GM12878 (cell line): ENCODE measurements around the gene IRF6. TPM values are rescaled to one million over a fixed set of nuclear protein-coding genes. Genes with fewer than 3 reads are reported as not detected.

ENCODE experiments used
- ATF3 ChIP-seq: IDR thresholded peaks from 2 replicates; pipeline ENCODE4 v1.6.1; 2011; ENCODE audit warnings: low read depth, mild to moderate bottlenecking, low read length, moderate library complexity, borderline replicate concordance; ENCODE audit errors: extremely low read depth
- CBFB ChIP-seq: IDR thresholded peaks from 2 replicates; pipeline ENCODE4 v1.6.1; 2016; ENCODE audit warnings: antibody characterized with exemption, low read depth
- GATAD2B ChIP-seq: fragments of 450-650 bp; conservative IDR thresholded peaks from 2 replicates; pipeline ENCODE4 v1.6.1; 2017; ENCODE audit warnings: low read depth, mild to moderate bottlenecking, moderate library complexity
- JUND ChIP-seq: IDR thresholded peaks from 2 replicates; pipeline ENCODE4 v1.6.1; 2012; ENCODE audit warnings: low read depth, mild to moderate bottlenecking, low read length, improper control_type of control experiment, moderate library complexity
- MEF2A ChIP-seq: IDR thresholded peaks from 2 replicates; pipeline ENCODE4 v1.6.1; 2011; ENCODE audit warnings: low read depth, mild to moderate bottlenecking, low read length, moderate library complexity; ENCODE audit not compliant: insufficient read depth
- MXI1 ChIP-seq: fragments of 150-350 bp; IDR thresholded peaks from 2 replicates; pipeline ENCODE4 v1.6.1; 2011; ENCODE audit warnings: low read depth, mild to moderate bottlenecking, inconsistent platforms, low read length, improper control_type of control experiment
- PAX5 ChIP-seq: IDR thresholded peaks from 2 replicates; pipeline ENCODE4 v1.6.1; 2011; ENCODE audit warnings: low read depth, low read length, borderline replicate concordance
- PBX3 ChIP-seq: IDR thresholded peaks from 2 replicates; pipeline ENCODE4 v1.6.1; 2011; ENCODE audit warnings: mild to moderate bottlenecking, low read depth, low read length, moderate library complexity; ENCODE audit not compliant: insufficient replicate concordance
- RAD21 ChIP-seq: IDR thresholded peaks from 2 replicates; pipeline ENCODE4 v1.6.1; 2011; ENCODE audit warnings: mild to moderate bottlenecking, low read depth, low read length, moderate library complexity; ENCODE audit not compliant: insufficient read depth
- RAD51 ChIP-seq: fragments of 450-650 bp; IDR thresholded peaks from 2 replicates; pipeline ENCODE4 v1.6.1; 2016; ENCODE audit warnings: moderate library complexity, mild to moderate bottlenecking, inconsistent platforms
- RBBP5 ChIP-seq: fragments of 200-600 bp; sonication (generic); conservative IDR thresholded peaks from 2 replicates; pipeline ENCODE4 v1.6.1; 2016
- RCOR1 ChIP-seq: conservative IDR thresholded peaks from 2 replicates; pipeline ENCODE4 v1.6.1; 2012; ENCODE audit warnings: low read depth, low read length, improper control_type of control experiment
- STAT3 ChIP-seq: IDR thresholded peaks from 2 replicates; pipeline ENCODE4 v1.6.1; 2011; ENCODE audit warnings: low read depth, low read length, improper control_type of control experiment
- TBL1XR1 ChIP-seq: IDR thresholded peaks from 2 replicates; pipeline ENCODE4 v1.6.1; 2012; ENCODE audit warnings: low read depth, low read length, improper control_type of control experiment
- TCF12 ChIP-seq: IDR thresholded peaks from 2 replicates; pipeline ENCODE4 v1.6.1; 2011; ENCODE audit warnings: low read depth, mild to moderate bottlenecking, low read length
- ZNF207 ChIP-seq: fragments of 450-650 bp; IDR thresholded peaks from 2 replicates; pipeline ENCODE4 v1.6.1; 2014; ENCODE audit warnings: antibody characterized with exemption, mild to moderate bottlenecking, borderline replicate concordance
- polyA plus RNA-seq, 11 experiments: library from polyadenylated mRNA; depleted of rRNA in 4 of 11; unstranded in 6 of 11; stranded (reverse) in 5 of 11; fragments of >200 nt; fragmentation: Nextera tagmentation in 4 of 11; fragmentation: Illumina TruSeq in 1 of 11; extraction: Ambion mirVana in 4 of 11; extraction: Trizol in 1 of 11; gene quantifications; 1 replicate in 1 of 11; 2 replicates in 10 of 11; pipeline versions ENCODE4 v1.2.1 to v1.2.3, GENCODE V29; 2011 to 2016; ENCODE audit warnings: inconsistent platforms in 2 of 11, missing spikeins in 2 of 11, low read depth in 1 of 11
- total RNA-seq, 4 experiments: library from RNA; depleted of rRNA in 3 of 4; stranded (reverse); fragments of >200 nt in 3 of 4; fragmentation: Illumina TruSeq in 1 of 4; extraction: Trizol in 1 of 4; gene quantifications; 2 replicates each; pipeline versions ENCODE4 v1.2.1 to v1.2.3, GENCODE V29; 2013 to 2021
- TF ChIP-seq, protein P1 (sequence below): fragments of 450-650 bp; IDR thresholded peaks from 2 replicates; pipeline ENCODE4 v1.6.1; 2017; ENCODE audit warnings: mild to moderate bottlenecking, moderate library complexity
- TF ChIP-seq, protein P2 (sequence below): fragments of 450-650 bp; IDR thresholded peaks from 2 replicates; pipeline ENCODE4 v1.6.1; 2016; ENCODE audit warnings: mild to moderate bottlenecking
- TF ChIP-seq, protein P3 (sequence below): fragments of 450-650 bp; IDR thresholded peaks from 2 replicates; pipeline ENCODE4 v1.6.1; 2017; ENCODE audit warnings: mild to moderate bottlenecking, low read depth, inconsistent platforms; ENCODE audit not compliant: poor library complexity, severe bottlenecking

Gene IRF6
- total and polyA plus RNA-seq, 10 of the 15 experiments (the other 5 are each of a cell fraction or from before 2014, with no cell fraction given): 0.04 to 0.50 (median 0.09) TPM; not detected in 1

- TF ChIP-seq, protein P1, sequence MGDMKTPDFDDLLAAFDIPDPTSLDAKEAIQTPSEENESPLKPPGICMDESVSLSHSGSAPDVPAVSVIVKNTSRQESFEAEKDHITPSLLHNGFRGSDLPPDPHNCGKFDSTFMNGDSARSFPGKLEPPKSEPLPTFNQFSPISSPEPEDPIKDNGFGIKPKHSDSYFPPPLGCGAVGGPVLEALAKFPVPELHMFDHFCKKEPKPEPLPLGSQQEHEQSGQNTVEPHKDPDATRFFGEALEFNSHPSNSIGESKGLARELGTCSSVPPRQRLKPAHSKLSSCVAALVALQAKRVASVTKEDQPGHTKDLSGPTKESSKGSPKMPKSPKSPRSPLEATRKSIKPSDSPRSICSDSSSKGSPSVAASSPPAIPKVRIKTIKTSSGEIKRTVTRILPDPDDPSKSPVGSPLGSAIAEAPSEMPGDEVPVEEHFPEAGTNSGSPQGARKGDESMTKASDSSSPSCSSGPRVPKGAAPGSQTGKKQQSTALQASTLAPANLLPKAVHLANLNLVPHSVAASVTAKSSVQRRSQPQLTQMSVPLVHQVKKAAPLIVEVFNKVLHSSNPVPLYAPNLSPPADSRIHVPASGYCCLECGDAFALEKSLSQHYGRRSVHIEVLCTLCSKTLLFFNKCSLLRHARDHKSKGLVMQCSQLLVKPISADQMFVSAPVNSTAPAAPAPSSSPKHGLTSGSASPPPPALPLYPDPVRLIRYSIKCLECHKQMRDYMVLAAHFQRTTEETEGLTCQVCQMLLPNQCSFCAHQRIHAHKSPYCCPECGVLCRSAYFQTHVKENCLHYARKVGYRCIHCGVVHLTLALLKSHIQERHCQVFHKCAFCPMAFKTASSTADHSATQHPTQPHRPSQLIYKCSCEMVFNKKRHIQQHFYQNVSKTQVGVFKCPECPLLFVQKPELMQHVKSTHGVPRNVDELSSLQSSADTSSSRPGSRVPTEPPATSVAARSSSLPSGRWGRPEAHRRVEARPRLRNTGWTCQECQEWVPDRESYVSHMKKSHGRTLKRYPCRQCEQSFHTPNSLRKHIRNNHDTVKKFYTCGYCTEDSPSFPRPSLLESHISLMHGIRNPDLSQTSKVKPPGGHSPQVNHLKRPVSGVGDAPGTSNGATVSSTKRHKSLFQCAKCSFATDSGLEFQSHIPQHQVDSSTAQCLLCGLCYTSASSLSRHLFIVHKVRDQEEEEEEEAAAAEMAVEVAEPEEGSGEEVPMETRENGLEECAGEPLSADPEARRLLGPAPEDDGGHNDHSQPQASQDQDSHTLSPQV: no peak
- no peak; the same call in 1 of the 2 replicates for TF ChIP-seq RCOR1
- no peak for TF ChIP-seq RBBP5
- TF ChIP-seq, protein P2, sequence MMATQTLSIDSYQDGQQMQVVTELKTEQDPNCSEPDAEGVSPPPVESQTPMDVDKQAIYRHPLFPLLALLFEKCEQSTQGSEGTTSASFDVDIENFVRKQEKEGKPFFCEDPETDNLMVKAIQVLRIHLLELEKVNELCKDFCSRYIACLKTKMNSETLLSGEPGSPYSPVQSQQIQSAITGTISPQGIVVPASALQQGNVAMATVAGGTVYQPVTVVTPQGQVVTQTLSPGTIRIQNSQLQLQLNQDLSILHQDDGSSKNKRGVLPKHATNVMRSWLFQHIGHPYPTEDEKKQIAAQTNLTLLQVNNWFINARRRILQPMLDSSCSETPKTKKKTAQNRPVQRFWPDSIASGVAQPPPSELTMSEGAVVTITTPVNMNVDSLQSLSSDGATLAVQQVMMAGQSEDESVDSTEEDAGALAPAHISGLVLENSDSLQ: no peak
- no peak for TF ChIP-seq TBL1XR1
- peak; percentile 40; the same call in 1 of the 2 replicates for TF ChIP-seq MXI1
- TF ChIP-seq PBX3: no peak
- 0 out of 2 replicates have a peak, but pooled peaks have one; percentile 11 for TF ChIP-seq PAX5
- TF ChIP-seq, protein P3, sequence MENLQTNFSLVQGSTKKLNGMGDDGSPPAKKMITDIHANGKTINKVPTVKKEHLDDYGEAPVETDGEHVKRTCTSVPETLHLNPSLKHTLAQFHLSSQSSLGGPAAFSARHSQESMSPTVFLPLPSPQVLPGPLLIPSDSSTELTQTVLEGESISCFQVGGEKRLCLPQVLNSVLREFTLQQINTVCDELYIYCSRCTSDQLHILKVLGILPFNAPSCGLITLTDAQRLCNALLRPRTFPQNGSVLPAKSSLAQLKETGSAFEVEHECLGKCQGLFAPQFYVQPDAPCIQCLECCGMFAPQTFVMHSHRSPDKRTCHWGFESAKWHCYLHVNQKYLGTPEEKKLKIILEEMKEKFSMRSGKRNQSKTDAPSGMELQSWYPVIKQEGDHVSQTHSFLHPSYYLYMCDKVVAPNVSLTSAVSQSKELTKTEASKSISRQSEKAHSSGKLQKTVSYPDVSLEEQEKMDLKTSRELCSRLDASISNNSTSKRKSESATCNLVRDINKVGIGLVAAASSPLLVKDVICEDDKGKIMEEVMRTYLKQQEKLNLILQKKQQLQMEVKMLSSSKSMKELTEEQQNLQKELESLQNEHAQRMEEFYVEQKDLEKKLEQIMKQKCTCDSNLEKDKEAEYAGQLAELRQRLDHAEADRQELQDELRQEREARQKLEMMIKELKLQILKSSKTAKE: peak; percentile 73
- TF ChIP-seq ATF3: no peak
- TF ChIP-seq RAD21: no peak
- TF ChIP-seq CBFB: peak; percentile 67; the same call in 1 of the 2 replicates
- TF ChIP-seq RAD51: no peak; the same call in 1 of the 2 replicates
- 0 out of 2 replicates have a peak, but pooled peaks have one; percentile 4 for TF ChIP-seq TCF12
- no peak for TF ChIP-seq STAT3
- TF ChIP-seq GATAD2B: peak; percentile 77
- TF ChIP-seq ZNF207: no peak
- peak; percentile 96 for TF ChIP-seq MEF2A
- TF ChIP-seq JUND: no peak
Observed at GRCh38 chr1:209769171-209769904, 36.6 kb downstream of the IRF6 start (continued).
